Loucy (cell line): ENCODE data around the gene AGBL3.

Source experiments
- H2AFZ ChIP-seq: fragments of 200-600 bp; sonication (generic); 2 replicates; pipeline ENCODE4 v1.6.0; 2016; ENCODE audit warnings: antibody characterized with exemption, mild to moderate bottlenecking, low read length, moderate library complexity
- H3F3A ChIP-seq: fragments of 200-600 bp; 2 replicates; pipeline ENCODE4 v1.6.0; 2016; ENCODE audit warnings: antibody characterized with exemption, low read depth, mild to moderate bottlenecking
- H3K27me3 ChIP-seq: fragments of 200-600 bp; sonication (generic); 2 replicates; pipeline ENCODE4 v1.6.1; 2014; ENCODE audit warnings: low read length, mild to moderate bottlenecking; ENCODE audit not compliant: insufficient read depth, poor library complexity, severe bottlenecking
- H3K36me3 ChIP-seq: fragments of 200-600 bp; sonication (generic); 2 replicates; pipeline ENCODE4 v1.6.1; 2016; ENCODE audit warnings: low read length; ENCODE audit not compliant: insufficient read depth
- H3K4me1 ChIP-seq: fragments of 200-600 bp; sonication (generic); 2 replicates; pipeline ENCODE4 v1.5.1; 2014; ENCODE audit warnings: low read length, mild to moderate bottlenecking; ENCODE audit not compliant: insufficient read depth, poor library complexity, severe bottlenecking
- H3K4me2 ChIP-seq: fragments of 200-600 bp; sonication (generic); 2 replicates; pipeline ENCODE4 v1.6.0; 2014; ENCODE audit warnings: antibody characterized with exemption, low read length, low read depth, mild to moderate bottlenecking; ENCODE audit not compliant: poor library complexity, severe bottlenecking
- H3K4me3 ChIP-seq: fragments of 200-600 bp; sonication (generic); 2 replicates; pipeline ENCODE4 v1.5.1; 2014; ENCODE audit warnings: low read length, mild to moderate bottlenecking, mixed read lengths; ENCODE audit not compliant: poor library complexity, severe bottlenecking
- H3K79me2 ChIP-seq: fragments of 200-600 bp; sonication (generic); 2 replicates; pipeline ENCODE4 v1.6.1; 2014; ENCODE audit warnings: low read length; ENCODE audit not compliant: insufficient read depth
- H3K9ac ChIP-seq: fragments of 200-600 bp; sonication (generic); 2 replicates; pipeline ENCODE4 v1.6.0; 2014; ENCODE audit warnings: mild to moderate bottlenecking, low read depth, low read length, moderate library complexity; ENCODE audit not compliant: poor library complexity, severe bottlenecking
- H3K9me2 ChIP-seq: fragments of 200-600 bp; sonication (generic); replicated peaks from 2 replicates; pipeline ENCODE4 v1.6.1; 2016; ENCODE audit warnings: low read depth, low read length, mixed read lengths
- H3K9me3 ChIP-seq: fragments of 200-600 bp; sonication (generic); 2 replicates; pipeline ENCODE4 v1.6.1; 2014; ENCODE audit warnings: mild to moderate bottlenecking, antibody characterized with exemption, low read length, low read depth; ENCODE audit not compliant: insufficient read depth
- H4K20me1 ChIP-seq: fragments of 200-600 bp; sonication (generic); 2 replicates; pipeline ENCODE4 v1.6.0; 2014; ENCODE audit warnings: antibody characterized with exemption, low read length, mild to moderate bottlenecking; ENCODE audit not compliant: insufficient read depth, poor library complexity, severe bottlenecking
- CTCF ChIP-seq: fragments of 200-600 bp; sonication (generic); conservative IDR thresholded peaks from 2 replicates; pipeline ENCODE4 v1.5.1; 2014; ENCODE audit warnings: mild to moderate bottlenecking, antibody characterized with exemption, low read length
- EZH2phosphoT487 ChIP-seq: fragments of 200-600 bp; IDR thresholded peaks from 2 replicates; pipeline ENCODE4 v1.6.1; 2018; ENCODE audit warnings: antibody characterized with exemption, mild to moderate bottlenecking, moderate library complexity, borderline replicate concordance

Gene AGBL3

GRCh38 chr7:135168001-135168400, 181.7 kb downstream of the AGBL3 start:
- Histone ChIP-seq H3K9ac (no peak overlapping the region), H2AFZ (no peak overlapping the region), H3F3A (no peaks in the 10 kb centered on the region), H3K4me1 (peaks cover 22% of the 10 kb centered on the region), H3K27me3 (no peaks in the 10 kb centered on the region), H3K4me3 (peak overlapping the region; percentile 81), H3K4me2 (peak overlapping the region; percentile 90), H3K9me2 (no peaks in the 10 kb centered on the region), H4K20me1 (peaks cover 40% of the 10 kb centered on the region), H3K36me3 (peaks cover 22% of the 10 kb centered on the region; the same call in 1 of the 2 replicates), H3K79me2 (peaks cover 35% of the 10 kb centered on the region), H3K9me3 (no peaks in the 10 kb centered on the region; the same call in 1 of the 2 replicates)
- TF ChIP-seq CTCF (no peak), EZH2phosphoT487 (no peak)

- Histone ChIP-seq H3K4me3 (peak overlapping the region; percentile 81), H4K20me1 (peaks cover 40% of the 10 kb centered on the region), H3K4me1 (peaks cover 22% of the 10 kb centered on the region), H3K4me2 (peak overlapping the region; percentile 90), H3F3A (no peaks in the 10 kb centered on the region), H2AFZ (no peak overlapping the region), H3K79me2 (peaks cover 35% of the 10 kb centered on the region), H3K9me2 (no peaks in the 10 kb centered on the region), H3K9ac (peak overlapping the region; percentile 87), H3K9me3 (no peaks in the 10 kb centered on the region), H3K36me3 (peaks cover 22% of the 10 kb centered on the region; the same call in 1 of the 2 replicates), H3K27me3 (no peaks in the 10 kb centered on the region)
- TF ChIP-seq CTCF (no peak), EZH2phosphoT487 (no peak)
These were observed 182.3 kb downstream of the AGBL3 start for GRCh38 chr7:135168489-135169140.

GRCh38 chr7:135169141-135169963, 183.0 kb downstream of the AGBL3 start:
- peak overlapping the region; percentile 87 for H3K9ac ChIP-seq
- peaks cover 22% of the 10 kb centered on the region for H3K4me1 ChIP-seq
- H3K4me3 ChIP-seq, result peak overlapping the region; percentile 81
- H3K79me2 ChIP-seq, result peaks cover 35% of the 10 kb centered on the region
- H2AFZ ChIP-seq, result no peak overlapping the region
- H3K27me3 ChIP-seq, result no peaks in the 10 kb centered on the region
- peaks cover 40% of the 10 kb centered on the region for H4K20me1 ChIP-seq
- H3K9me3 ChIP-seq, result no peaks in the 10 kb centered on the region
- H3F3A ChIP-seq, result no peaks in the 10 kb centered on the region
- TF ChIP-seq EZH2phosphoT487 (no peak), CTCF (peak; percentile 75)
- H3K4me2 ChIP-seq, result peak overlapping the region; percentile 90
- H3K9me2 ChIP-seq, result no peaks in the 10 kb centered on the region
- peaks cover 22% of the 10 kb centered on the region; the same call in 1 of the 2 replicates for H3K36me3 ChIP-seq
